ENCODE measurements around the gene ZNF692.

The ZNF692 gene

DNA sequence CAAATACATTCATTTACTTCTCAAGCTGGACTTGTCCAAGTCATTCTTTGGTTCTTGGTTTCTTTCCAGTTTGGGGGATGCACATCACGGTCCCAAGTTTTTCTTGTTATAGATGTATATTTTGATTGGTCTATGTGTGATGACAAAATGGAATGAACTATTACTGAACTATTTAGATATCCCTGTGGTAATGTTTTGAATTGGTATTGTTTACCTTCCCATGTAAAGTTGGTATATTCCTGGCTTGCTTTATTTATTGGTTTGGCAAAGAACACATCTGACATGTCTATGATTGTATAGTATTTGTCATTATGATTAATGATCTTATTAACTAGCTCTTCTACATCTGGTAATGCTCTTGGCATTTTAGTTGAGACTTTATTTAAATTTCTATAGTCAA lies 22.4 kb upstream of the ZNF692 start:
- in situ Hi-C loops (cut with HindIII; ENCODE audit: low sequenced_read_pairs) = no loop called here

DNA sequence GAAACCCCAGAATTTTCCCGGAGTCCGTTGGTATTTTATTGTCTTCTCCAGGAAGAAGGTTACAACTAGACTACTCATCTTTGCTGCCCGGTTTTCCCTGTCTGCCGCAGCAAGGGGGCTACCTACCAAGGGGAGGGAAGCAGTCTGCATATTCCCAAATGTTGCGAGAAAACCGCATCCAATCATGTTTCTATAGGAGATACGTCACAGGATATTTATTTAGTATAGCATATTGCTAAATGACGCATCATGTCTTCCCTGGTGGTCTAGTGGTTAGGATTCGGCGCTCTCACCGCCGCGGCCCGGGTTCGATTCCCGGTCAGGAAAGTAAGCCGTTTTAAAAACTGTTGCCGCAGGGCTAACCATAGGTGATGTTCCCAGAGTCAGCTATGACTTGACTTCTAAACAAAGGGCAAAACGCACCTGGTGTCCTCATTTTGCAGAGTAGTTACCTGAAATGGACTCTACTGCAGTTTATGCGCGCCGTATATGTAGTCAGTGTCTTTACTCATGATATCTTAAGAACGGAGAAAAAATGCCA lies 15.2 kb upstream of the ZNF692 start:
- in situ Hi-C loops (cut with HindIII; ENCODE audit: low sequenced_read_pairs) = no loop called here

DNA sequence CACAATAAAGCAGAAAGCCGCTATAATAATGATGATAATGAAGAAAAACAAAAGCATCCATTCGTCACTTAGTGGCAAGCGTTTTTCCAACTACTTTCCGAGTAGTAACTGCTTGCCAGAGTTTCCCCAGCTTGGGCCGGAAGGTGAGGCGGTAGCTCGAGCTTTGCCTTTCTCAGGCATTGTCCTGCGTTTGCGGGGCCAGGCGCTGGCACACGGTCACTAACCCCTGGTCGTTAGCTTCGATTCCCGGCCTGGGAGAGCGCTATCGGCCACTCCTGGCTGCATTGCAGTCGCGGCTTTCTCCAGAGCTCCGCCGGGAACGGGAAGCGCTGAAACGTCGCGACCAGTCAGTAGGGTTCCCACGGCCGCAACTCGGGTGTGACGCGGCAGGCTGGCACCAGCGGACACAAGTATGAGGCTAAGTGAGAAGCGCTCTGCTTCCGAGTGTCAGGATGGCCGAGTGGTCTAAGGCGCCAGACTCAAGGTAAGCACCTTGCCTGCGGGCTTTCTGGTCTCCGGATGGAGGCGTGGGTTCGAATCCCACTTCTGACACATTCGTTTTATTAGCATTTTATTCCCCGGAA lies 14.6 kb upstream of the ZNF692 start:
- in situ Hi-C loops (cut with HindIII; ENCODE audit: low sequenced_read_pairs) = no loop called here

DNA sequence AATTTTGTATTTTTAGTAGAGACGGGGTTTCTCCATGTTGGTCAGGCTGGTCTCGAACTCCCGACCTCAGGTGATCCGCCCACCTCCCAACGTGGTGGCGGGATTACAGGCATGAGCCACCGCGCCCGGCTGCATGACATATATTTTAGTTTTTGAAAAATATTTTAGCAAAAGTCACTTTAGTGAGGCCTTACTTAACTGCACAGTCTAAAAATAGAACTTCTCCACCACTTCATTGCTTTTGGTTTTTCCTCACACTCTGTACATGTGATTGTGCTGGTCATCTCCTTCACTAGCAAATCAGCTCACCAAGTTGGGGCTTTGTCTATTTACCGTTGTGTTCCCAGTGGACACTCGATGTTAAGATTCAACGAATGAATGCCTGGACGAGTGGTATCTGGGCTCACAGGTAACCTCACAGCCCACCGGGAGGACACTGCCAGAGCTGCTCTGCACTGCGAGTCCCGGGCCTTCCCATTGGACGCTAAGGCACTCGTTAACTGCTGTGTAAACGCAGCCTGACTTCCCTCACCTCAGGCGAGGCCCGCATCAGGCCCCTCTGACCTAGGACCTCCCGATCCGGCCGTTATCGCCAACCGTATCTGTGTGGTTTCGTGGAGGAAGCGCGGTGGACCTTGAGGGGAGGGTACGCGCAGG lies 14.0 kb upstream of the ZNF692 start:
- in situ Hi-C loops (cut with HindIII; ENCODE audit: low sequenced_read_pairs) = no loop called here

DNA sequence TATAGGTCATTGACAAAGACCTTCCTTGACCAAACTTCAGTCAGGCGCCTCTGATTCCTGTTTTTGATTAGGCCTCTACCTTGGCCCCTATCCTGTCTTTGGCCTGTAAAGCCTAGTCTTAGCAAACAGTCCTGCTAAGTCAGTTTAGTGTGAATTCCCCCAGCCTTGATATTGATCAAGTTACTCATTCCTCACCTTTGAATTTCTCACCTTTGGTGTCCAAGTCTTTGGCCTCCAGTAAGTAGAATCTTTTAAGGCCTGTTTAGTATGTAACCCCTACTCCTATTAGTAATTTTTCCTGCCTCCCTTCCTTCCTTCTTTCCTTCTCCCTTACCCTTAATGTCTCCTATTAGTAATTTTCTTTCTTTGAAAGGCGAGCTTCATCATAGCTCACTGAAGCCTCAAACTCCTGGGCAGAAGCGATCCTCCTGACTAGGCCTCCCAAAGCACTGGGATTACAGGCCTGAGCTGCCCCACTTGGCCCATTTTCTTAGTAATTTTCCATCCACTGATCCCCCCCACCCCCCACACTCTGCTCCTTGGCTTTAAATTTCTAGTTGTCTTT lies 13.0 kb upstream of the ZNF692 start:
- in situ Hi-C loops (cut with HindIII; ENCODE audit: low sequenced_read_pairs) = no loop called here

DNA sequence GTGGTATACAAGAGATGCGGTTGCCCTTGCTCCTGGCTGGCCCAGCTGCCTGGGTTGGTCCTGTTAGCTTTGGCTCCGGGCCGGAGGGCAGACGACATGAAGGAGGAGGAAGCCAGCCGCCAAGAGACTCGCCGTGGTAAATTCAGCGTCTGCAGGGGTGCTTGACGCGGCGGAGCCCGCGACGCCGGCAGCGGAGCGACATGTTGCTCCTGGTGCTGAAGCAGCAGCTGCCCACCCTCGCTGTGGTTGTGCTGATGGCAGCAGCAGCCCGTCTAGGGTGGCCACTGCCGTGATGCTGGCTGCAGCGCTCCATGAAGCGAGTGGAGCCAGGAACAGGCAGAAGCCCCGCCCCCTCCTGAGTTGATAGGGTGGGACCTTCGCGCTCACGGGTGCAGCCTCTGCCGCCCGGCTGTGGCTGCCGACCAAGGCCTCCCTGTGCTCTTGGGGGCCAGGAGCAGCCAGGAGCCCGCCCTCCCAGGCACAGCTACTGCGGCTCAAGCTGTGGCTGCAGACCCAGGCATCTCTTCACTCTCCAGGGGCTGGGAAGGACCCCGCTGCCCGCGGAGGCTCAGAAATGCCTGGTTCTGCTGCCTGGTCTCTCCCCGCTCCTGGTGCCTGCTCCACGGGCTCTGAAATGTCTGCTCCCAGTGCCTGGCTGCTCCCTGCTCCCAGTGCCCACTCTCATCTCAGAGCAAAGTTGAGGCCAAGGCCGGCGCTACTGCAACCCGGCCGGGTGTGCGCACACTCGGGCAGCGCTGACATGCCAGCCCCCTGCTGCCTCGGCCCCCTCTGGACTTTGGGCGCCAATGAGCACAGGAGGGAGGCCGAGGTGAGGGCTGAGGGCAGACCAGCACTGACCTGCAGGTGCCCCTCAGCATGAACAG lies 4.4 kb upstream of the ZNF692 start:
- in situ Hi-C loops (cut with HindIII; ENCODE audit: low sequenced_read_pairs) = no loop called here

DNA sequence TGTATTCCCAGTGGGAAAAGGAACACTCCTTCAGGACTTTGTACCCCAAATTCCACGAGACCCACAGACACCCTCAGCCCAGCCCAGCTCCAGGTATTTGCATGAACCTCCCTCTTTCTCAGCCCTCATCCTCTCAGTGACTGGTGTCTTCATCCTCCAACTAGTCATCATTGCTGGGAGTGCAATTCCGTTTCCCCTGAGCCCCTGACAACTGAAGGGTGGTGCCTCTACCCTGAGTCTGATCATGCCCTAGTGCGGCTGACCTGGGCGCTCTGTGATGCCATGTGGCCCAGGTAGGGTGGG lies 3.8 kb upstream of the ZNF692 start:
- in situ Hi-C loops (cut with HindIII; ENCODE audit: low sequenced_read_pairs) = no loop called here

DNA sequence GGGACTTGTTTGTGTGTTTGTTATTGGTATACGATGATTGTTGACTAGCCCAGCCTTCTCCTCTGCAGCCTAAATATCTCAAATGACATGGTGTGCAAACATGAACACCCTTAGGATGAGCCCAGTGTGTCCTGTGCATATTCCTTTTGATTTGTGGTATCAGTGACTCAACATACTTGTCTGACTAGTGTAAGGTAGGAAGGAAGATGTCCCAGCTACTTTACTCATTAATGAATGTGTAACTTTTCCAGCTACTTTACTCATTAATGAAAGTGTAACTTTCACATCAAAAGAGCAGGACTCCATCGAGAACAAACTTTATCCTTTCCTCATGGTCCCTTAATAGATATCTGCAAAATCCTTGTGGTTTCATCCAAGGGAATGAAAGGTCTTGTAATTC lies 2.7 kb upstream of the ZNF692 start:
- in situ Hi-C loops (cut with HindIII; ENCODE audit: low sequenced_read_pairs) = no loop called here

DNA sequence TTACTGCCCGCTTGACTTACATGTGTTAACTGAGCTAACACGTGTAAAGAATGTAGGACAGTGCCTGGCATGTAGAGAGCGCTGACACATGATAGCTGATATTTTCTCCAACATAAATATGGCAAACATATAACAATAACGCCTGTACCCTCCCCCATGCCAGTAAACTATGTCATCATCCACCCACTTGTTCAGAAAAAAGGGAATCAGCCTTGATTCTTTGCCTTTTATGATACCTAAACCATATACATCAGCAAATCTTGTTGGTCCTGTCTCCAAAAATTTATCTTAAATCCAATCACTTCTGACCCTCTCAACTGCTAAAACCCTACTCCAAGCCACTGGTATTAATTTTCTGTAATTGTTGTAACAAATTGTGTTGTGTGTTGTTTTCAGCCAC lies 1.1 kb upstream of the ZNF692 start:
- in situ Hi-C loops (cut with HindIII; ENCODE audit: low sequenced_read_pairs) = no loop called here

DNA sequence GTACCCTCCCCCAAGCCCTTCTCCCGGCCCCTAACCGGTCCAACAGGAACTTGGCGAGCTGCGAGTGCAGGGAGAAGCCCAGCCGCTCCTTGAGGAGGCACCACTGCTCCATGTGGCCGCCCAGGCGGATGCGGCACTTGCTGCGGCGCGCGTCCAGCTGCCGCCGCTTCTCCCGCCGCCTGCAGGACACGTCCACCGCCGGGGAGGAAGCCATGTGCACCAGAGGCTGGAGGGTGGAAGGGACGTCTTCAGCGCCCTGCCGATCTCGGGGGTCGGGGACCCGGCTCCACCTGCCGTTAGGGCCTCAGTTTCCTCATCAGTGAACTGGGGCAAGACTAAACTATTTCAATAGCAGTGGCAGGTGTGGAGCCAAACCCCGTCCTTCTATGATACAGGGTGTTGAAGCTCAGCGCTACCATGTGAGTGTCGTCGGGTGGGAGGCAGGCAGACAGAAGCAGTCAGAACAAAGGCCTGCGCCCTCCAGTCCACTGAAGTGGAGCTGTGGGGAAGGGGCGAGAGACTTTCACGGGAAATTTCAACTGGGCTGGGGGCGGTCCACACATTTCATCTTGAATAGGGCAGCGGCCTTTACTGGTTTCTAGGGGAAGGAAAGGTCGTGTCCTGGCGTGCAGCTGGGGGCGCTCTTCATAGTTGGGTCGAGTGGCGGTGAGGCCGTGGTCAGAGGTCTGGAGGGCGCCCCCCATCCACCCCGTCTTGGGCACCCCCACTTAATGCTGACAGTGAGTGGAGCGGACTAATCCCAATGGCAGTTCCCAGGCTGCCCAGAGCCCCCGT lies 592 bp downstream of the ZNF692 start:
- in situ Hi-C loops (cut with HindIII; ENCODE audit: low sequenced_read_pairs) = no loop called here

DNA sequence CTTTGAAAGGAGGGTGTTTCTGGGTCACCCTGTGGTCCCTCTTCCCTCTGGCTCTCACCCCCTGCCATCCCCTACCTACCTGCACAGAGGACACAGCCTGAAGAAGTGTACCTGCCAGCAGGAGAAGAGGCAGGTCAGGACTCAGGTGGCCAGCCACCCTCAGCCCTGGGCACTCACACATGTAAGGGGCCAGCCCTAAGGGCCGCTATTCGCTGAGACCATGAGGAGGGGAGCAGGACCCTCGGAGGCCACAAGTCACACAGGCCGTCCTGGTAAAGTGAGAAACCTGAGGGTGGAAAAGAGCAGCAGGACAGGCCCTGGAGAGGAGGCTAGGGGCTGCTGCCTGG lies 1.2 kb downstream of the ZNF692 start:
- in situ Hi-C loops (cut with HindIII; ENCODE audit: low sequenced_read_pairs) = no loop called here

DNA sequence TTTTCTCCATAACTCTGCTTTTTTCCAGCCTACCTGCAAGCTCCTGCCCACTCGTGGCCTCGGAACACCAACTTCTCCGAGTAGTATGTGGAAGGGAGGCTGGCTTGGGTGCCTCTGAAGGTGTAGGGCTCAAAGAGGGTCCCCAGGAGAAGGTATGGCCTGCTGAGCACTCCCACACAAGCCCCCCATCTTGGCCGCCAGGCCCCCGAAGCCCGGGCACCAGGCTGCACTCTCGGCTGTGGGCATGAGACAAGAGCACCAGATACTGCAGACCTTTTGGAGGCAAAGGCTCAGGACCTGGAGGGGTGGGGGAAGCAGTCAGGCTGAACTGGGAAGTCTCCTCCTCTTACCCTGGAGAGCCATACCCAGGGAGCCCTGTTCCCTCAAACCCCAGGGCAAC lies 1.7 kb downstream of the ZNF692 start:
- in situ Hi-C loops (cut with HindIII; ENCODE audit: low sequenced_read_pairs) = no loop called here

DNA sequence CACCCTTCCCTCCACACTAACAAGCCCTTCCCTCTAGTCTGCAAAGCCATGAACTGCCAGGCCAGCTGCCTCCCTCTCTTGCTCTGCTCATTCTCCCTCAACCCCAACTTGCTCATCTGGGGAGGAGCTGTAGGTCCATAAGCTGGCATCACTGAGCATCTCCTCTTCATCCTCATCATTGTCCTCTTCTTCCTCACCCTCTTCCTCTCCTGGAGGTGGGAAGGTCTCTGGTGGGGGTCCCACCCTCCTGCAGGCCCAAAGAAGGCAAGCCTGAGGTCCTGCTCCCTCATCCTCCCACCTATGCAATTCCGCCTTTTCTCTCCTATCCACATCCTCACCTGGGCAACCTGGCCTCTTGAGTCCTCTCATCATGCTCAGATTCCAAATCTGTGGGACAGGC lies 2.7 kb downstream of the ZNF692 start:
- in situ Hi-C loops (cut with HindIII; ENCODE audit: low sequenced_read_pairs) = no loop called here

DNA sequence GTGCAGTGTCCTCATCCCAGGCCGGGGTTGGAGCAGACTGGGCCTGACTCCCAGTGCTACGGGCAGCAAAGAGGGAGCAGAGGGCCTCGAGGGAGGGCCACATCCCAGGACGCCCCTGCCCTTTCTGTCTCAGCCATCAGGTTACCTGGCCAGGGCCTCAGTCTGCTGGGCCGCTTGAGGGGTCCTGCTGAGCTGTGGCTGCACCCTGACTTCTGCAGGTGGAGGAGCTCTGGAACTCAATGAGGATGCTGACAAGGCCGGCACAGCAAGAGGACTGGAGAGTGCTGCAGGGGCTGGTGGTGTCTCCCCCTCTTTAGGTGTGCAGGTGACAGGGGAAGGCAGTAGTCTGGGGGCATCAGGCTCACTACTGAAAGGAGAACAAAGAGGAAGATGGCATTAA lies 3.3 kb downstream of the ZNF692 start:
- in situ Hi-C loops (cut with HindIII; ENCODE audit: low sequenced_read_pairs) = no loop called here

DNA sequence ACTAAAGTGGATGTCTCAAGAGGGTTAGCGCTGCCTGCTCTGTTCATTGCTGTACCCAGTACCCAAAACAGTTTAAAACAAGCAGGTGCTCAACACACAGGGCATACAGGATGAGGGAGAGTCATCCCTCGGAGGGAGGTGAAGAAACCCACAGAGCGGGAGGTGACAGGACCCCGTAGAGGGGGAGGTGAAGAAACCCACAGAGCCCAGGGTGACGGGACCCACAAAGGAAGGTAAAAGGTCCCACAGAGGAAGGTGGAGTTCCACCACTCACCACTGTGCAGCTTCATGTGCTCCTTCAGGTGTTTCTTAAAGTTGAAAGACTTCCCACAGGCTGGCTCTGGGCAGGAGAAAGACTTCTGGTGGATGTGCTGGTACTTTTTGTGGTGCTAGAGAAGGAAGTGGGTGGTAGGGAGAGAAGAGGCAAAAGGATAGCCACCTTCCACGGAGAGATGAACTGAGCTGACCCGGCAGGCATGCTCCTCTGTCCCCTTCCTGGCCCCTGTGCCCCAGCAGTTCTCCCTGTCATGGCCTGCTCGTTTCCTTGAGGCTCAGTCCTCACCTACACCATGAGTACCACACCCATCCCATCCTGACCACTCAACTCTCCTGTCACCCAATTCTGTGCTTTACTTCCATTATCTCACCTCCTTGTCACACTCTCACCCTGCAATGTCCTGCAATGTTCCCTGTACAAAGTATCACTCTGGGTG lies 5.1 kb downstream of the ZNF692 start:
- in situ Hi-C loops (cut with HindIII; ENCODE audit: low sequenced_read_pairs) = no loop called here

DNA sequence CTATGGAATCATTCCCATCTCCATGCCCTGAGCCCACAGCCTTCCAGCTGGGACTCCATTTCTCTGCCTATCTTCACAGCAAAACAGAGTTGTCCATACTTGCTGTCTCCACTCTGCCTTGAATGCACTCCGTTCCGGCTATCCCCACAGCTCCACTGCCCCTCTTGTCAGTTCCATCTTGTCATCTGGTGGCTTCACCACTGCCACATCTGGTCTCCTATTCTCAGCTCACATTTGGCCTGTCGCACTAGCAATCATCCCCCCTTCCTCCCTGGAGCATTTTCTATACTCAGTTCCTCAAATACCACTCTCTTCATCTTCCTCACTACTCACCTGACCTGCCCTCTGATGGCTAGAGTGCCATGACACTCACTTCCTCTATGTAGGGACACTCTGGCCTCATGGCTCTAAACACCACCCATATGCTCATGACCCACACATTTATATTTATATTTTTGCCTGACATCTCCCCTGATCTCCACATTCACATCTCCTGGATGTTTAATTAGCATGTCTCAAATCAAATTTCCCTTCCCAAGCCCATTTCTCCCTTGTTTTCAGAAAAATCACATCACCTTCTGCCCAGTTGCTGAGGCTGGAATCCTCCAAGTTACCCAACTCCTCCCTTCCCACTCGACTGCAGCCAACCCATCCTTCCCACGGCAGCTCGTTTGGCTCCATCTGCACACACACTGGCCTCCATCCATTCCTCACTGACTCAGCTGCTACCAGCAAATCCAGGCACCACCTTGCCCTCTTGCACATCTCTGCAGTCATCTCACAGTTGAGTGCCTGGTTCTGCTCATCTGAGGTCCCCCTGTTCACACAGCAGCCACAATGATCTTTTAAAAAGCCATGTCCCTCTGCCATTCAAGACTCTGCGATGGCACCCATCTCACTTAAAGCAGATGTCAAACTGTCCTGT lies 6.1 kb downstream of the ZNF692 start:
- in situ Hi-C loops (cut with HindIII; ENCODE audit: low sequenced_read_pairs) = no loop called here

DNA sequence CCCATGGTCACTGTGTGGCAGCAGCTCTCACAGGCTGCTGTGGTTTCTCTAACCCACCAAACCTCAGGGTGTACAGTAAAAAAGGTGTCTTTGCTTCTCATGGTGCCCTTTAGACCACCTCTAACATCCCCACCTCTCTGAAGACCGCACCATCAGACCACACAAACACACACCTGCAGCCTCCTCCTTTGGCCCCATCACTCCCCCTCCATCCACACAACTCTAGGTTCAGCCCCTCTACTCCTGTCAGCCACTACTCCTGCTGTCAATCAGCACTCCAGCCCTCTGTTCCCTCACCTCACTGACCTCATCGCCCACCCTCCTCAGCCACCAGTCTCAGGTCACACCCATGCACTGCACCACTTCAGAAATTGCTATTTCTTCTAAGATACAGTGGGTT lies 7.5 kb downstream of the ZNF692 start:
- in situ Hi-C loops (cut with HindIII; ENCODE audit: low sequenced_read_pairs) = no loop called here

DNA sequence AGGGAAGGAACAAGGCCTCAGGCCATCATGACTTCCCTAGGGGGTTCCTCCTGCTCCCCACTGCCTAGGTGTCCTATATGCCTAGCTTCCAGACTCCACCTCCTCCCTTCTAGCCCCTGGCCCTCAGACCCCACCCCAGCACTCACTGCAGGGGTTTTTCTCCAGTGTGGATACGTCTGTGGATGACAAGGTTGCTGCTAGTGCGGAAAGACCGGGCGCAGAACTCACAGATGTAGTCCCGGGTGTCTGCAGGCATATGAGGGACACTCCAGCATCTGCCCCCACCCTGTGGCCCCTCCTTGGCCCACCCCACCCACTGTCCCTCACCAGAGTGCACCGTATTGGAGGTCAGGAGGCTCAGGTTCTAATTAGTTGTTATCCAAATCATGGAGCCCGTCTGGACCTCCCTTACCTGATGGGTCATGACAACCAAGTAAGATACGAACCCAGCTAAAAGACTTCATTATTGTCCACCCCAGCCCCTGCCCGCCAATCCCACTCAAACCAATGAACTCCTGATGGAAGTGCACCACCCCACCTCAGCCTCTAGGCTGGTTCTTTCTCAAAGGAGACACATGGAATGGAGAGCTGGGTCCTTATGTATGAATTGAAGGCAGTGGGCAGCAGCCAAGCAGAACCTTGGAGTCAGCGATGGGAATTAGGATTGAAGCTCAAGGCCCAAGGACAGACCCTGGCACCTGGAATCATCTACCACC lies 8.2 kb downstream of the ZNF692 start:
- in situ Hi-C loops (cut with HindIII; ENCODE audit: low sequenced_read_pairs) = no loop called here

DNA sequence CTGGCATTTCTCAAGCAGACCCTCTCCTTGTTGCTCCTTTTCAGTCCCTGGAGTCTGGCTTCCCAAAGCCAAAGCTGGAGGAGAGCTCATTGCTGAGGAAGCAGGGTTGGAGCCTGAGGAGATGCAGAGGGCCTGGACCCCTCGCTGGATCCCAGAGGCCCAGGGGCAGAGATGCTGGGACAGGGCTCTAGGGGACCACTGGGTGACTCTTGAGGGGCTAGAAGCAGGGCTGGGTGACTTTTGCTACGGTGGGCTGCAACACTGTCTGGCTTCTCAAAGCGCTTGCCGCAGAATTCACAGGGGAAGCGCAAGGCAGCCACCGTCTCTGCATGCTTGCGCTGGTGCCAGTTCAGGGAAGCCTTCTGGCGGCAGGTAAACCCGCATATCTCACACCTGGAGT lies 8.8 kb downstream of the ZNF692 start:
- in situ Hi-C loops (cut with HindIII; ENCODE audit: low sequenced_read_pairs) = no loop called here

Data from endothelial cell of hepatic sinusoid (primary cell).